ENCODE data around the gene PLCD3.

- TF ChIP-seq CTCF (conservative IDR thresholded peaks at IDR 0.05 in 1 of 2, IDR thresholded peaks at IDR 0.05 in 1 of 2; ENCODE audit: low read depth in 1 of 2, low read length in 2 of 2): no peak
- no peak for TF ChIP-seq EZH2 (IDR thresholded peaks at IDR 0.05; ENCODE audit: low read length, missing control alignments)
These were observed 39.9 kb upstream of the PLCD3 start for GRCh38 chr17:45172232-45172540.
